ENCODE measurements around the gene CDH13.

GRCh38 chr16:83578171-83578570 is 951.4 kb downstream of the CDH13 start:
- TF ChIP-seq GATA2 (IDR thresholded peaks at IDR 0.05; ENCODE audit: low read depth, low read length) = no peak
- TF ChIP-seq GATA3 (IDR thresholded peaks at IDR 0.05; ENCODE audit: low read depth, low read length) = no peak

Data from SH-SY5Y (cell line).